ENCODE data around the gene CYP20A1.

Gene CYP20A1

GRCh38 chr2:203279288-203279687, 40.5 kb downstream of the CYP20A1 start:
- no peak for TF ChIP-seq CTCF (IDR thresholded peaks at IDR 0.05)

GRCh38 chr2:203280428-203281064, 41.7 kb downstream of the CYP20A1 start:
- TF ChIP-seq CTCF (IDR thresholded peaks at IDR 0.05), result no peak

GRCh38 chr2:203282101-203282500, 43.3 kb downstream of the CYP20A1 start:
- TF ChIP-seq CTCF (IDR thresholded peaks at IDR 0.05), result no peak

DNA sequence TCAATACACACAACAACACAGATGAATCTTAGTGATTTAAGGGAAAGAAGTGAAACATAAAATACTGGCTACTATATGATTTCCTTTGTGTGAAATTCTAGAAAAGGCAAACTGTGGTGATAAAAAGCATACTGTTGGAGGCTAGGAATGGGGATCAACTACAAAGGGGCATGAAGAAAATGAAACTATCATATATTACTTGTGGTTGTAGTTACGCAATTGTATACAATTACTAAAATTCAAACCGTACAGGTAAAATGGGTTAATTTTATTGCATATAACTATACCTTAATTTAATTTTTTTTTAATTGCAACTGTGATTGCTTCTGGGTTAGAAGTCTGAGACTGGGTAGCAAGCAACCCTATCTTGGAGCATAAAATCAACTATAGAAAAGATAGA, 47.7 kb downstream of the CYP20A1 start:
- no peak for TF ChIP-seq CTCF (IDR thresholded peaks at IDR 0.05)

GRCh38 chr2:203301667-203302066, 62.8 kb downstream of the CYP20A1 start:
- TF ChIP-seq CTCF (IDR thresholded peaks at IDR 0.05), result no peak

GRCh38 chr2:203310688-203311436, 72.0 kb downstream of the CYP20A1 start:
- TF ChIP-seq CTCF (IDR thresholded peaks at IDR 0.05), result no peak

- no peak for TF ChIP-seq CTCF (IDR thresholded peaks at IDR 0.05)
Measured at GRCh38 chr2:203326356-203326755, 87.5 kb downstream of the CYP20A1 start.

All from LNCAP (cell line).